ENCODE data around the gene DNALI1. TPM values are rescaled to one million over a fixed set of nuclear protein-coding genes. Genes with fewer than 3 reads are reported as not detected.

Gene DNALI1
- total and polyA plus RNA-seq, 2 of the 8 experiments (the other 6 are each of a cell fraction or from before 2014, with no cell fraction given), result 8.9 to 11.3 TPM

DNA sequence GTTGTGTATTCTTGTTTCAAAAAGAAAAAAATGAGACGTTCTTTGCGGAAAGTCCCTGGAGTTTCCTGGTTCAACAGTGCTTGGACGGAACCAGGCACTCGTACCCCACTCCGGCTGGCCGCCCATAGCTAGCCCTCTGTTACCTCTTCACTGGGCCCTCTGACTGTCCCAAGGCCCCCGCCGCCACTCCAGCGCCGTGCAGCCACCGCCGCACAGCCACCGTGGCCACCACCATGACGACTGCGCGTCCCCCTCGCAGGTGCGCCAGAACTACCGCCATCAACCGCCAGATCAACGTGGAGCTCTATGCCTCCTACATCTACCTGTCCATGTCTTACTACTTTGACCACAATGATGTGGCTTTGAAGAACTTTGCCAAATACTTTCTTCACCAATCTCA lies 12.2 kb upstream of the DNALI1 start:
- Histone ChIP-seq H3K27ac (ENCODE audit: low read depth, low read length) (no peak overlapping the region), H3K4me2 (ENCODE audit: insufficient read depth in 1 of 2, low read depth in 2 of 2, low read length in 2 of 2) (no peak overlapping the region), H3K79me2 (ENCODE audit: control insufficient read depth in 1 of 2, insufficient read depth in 2 of 2, low read length in 2 of 2) (no peaks in the 10 kb centered on the region), H3K4ac (replicated peaks; ENCODE audit: insufficient read length, low read depth, low read length) (no peak overlapping the region), H2BK12ac (ENCODE audit: low read depth, low read length) (no peak overlapping the region), H3K14ac (ENCODE audit: insufficient read length) (no peak overlapping the region), H3K23ac (ENCODE audit: insufficient read length) (no peak overlapping the region), H3K4me1 (replicated peaks in 1 of 4; ENCODE audit: control insufficient read depth in 3 of 4, insufficient read depth in 4 of 4, low read length in 3 of 4) (no peaks in the 10 kb centered on the region), H4K5ac (ENCODE audit: insufficient read length, low read depth, low read length) (no peak overlapping the region), H3K23me2 (ENCODE audit: low read depth, low read length) (no peaks in the 10 kb centered on the region), H3K9ac (replicated peaks in 1 of 4; ENCODE audit: extremely low read depth in 1 of 4, low read depth in 3 of 4, low read length in 3 of 4) (no peak overlapping the region), H3K27me3 (replicated peaks in 1 of 4; ENCODE audit: control insufficient read depth in 3 of 4, extremely low read depth in 1 of 4, insufficient read depth in 3 of 4, low read length in 3 of 4) (no peaks in the 10 kb centered on the region), H2AFZ (ENCODE audit: low read length) (no peak overlapping the region), H4K20me1 (replicated peaks in 1 of 2; ENCODE audit: control insufficient read depth in 1 of 2, insufficient read depth in 2 of 2, low read length in 2 of 2) (peaks cover 0 to 2% of the 10 kb centered on the region in 2 experiments), H3K79me1 (ENCODE audit: low read depth, low read length) (no peaks in the 10 kb centered on the region), H3K56ac (replicated peaks; ENCODE audit: insufficient read length, low read depth, low read length) (no peak overlapping the region), H3K18ac (ENCODE audit: extremely low read depth, low read length) (no peak overlapping the region), H3K4me3 (ENCODE audit: extremely low read depth in 1 of 4, insufficient read depth in 2 of 4, low read depth in 3 of 4, low read length in 4 of 4) (no peak overlapping the region), H4K91ac (replicated peaks; ENCODE audit: insufficient read length, low read length) (no peak overlapping the region), H2AK5ac (ENCODE audit: low read depth, low read length) (no peak overlapping the region), H4K8ac (ENCODE audit: extremely low read depth, insufficient read depth, low read length) (no peak overlapping the region), H2BK15ac (ENCODE audit: low read length) (no peak overlapping the region), H2BK120ac (replicated peaks; ENCODE audit: low read depth, low read length) (no peak overlapping the region), H2BK5ac (ENCODE audit: low read depth, low read length) (no peak overlapping the region), H3K36me3 (ENCODE audit: control insufficient read depth in 2 of 4, insufficient read depth in 4 of 4, low read length in 3 of 4) (peaks cover 3 to 42% (median 30%) of the 10 kb centered on the region in 4 experiments), H3K9me3 (ENCODE audit: insufficient read depth in 2 of 2, low read depth in 1 of 2, low read length in 1 of 2) (no peaks in the 10 kb centered on the region), H2BK20ac (ENCODE audit: low read length) (no peak overlapping the region)
- ChIA-PET POLR2A (ENCODE audit: partially characterized antibody) (interaction anchor here (0.9 kb wide), 1 partner anchor 263 kb away, joined by 3 read pairs; the partner anchor contains the start of genes C1orf122 and YRDC), CTCF (ENCODE audit: partially characterized antibody) (no interaction called here)
- DNase-seq (ENCODE audit: low read depth in 1 of 2, low spot score in 2 of 2) (no peak), FAIRE-seq (no peak)
- 96% methylated on average over 19 of the region's 21 CpGs; no CpG with 5 or more reads in 1 of the 2 experiments for WGBS, 2 experiments (ENCODE audit: extremely low coverage in 1 of 2, insufficient coverage in 1 of 2, insufficient read length in 1 of 2, insufficient replicate concordance in 2 of 2, low coverage in 1 of 2, low lambda C conversion rate in 2 of 2, missing lambda C conversion rate in 1 of 2)
- no peak for TF ChIP-seq CBX8 (IDR thresholded peaks at IDR 0.05; ENCODE audit: borderline replicate concordance, low read depth, low read length)
- TF ChIP-seq EGR1 (IDR thresholded peaks at IDR 0.05; ENCODE audit: borderline replicate concordance, low read depth, low read length), result no peak
- TF ChIP-seq ZNF274 (IDR thresholded peaks at IDR 0.05; ENCODE audit: borderline replicate concordance, extremely low read depth, low read length), result no peak
